Stimulated activated CD4-positive, alpha-beta T cell treated with anti-CD3 and anti-CD28 coated beads, Interleukin-4, amount 100 ng/mL, for 4 hours (primary cell): ENCODE results near the gene RASSF9.

Source experiments
- DNase-seq, 2 experiments: peaks; one replicate each; pipeline ENCODE4 v3.0.0-alpha.2; 2020

Gene RASSF9

DNA sequence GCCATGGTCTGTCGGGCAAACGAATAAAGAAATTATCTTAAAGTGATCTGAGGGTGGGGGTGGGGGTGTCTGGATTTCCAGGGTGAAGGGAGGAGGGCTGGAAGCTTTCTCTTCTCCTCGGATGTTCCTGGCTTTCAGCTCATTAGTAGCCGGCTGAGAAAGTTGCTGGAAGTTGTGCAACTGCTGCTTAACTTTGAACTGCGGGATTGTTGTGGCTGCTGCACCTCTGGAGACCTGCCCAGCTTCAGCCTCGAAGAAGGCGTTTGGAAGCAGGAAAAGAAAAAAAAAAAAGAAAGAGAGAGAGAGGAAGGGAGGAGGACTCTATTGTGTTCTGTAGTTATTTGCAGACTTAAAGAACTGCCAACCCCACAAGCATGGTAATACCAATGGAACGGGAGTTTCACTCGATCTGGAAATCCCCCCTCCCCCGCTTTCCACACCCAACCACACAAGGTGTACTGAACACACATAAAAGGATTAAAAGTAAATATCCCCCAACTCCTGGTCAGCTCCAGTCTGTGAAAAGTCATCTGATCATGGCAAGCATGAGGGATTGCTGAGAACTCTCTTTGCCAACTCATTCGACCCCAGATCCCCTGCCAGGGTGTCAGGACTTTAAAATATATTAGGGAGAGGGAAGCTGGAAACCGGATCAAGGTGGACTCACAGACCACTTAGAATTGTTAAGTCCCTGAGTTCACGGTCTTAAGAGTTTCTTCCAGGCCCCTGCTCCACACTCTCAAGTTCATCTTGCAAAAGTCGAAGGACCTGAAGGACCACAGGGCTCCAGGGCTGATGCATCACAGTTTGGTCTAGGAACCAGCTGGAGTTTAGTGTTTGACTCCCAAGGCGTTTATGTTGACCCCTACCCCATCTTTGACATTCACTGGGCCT, at the start of gene RASSF9:
Gene RASSF9, minus strand, starts transcription at position 213 of the 894 bp plus-strand sequence. Its CDS starts 208 bp downstream, at position 5.
- DNase-seq, result no peak

GRCh38 chr12:85883763-85884162, 47.6 kb upstream of the RASSF9 start:
- DNase-seq, result no peak

DNA sequence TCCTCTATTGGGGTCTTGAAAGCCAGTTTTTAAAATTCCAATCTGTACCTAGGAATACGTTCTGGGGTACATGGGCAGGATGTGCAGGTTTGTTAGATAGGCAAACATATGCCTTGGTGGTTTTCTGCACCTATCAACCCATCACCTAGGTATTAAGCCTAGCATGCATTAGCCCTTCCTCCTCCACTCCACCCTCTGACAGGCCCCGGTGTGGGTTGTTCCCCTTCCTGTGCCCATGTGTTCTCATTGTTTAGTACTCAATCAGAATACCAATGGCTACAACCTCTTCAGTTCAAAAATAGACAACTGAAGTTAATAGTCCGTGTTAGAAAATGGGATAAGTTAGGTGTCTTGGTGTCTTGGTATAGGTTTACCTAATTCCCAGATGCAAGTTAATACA, 41.2 kb upstream of the RASSF9 start:
- DNase-seq, result no peak

- no peak for DNase-seq
These were observed 37.8 kb upstream of the RASSF9 start, which contains the start of gene NTS for GRCh38 chr12:85874031-85874461. NTS (plus strand) TSS chr12:85874295; CDS start chr12:85874404, 109 bp downstream.

- DNase-seq, result no peak
These were observed 36.4 kb upstream of the RASSF9 start for GRCh38 chr12:85872497-85873091.

GRCh38 chr12:85866986-85867776, 31.0 kb upstream of the RASSF9 start:
- DNase-seq, result no peak

DNA sequence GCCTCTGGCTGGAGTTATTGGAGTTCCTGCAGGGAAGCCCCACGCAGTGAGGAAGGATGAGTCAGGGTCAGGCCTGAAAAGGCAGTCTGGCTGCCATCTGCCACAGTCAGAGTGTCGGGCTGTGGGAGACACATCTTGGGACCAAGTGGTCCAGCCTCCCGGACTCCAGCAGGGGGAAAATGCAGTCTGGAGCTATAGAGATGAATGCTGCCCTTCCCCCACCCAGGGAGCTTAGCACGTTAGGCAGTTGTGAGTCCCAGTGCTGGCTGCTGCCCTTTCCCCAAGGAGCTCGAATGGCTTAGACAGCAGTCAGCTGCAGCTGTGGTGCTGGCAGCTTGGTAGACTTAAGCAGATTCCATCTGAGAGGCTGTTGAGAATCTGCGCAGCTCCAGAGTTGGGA, 29.7 kb upstream of the RASSF9 start:
- DNase-seq, result no peak

DNA sequence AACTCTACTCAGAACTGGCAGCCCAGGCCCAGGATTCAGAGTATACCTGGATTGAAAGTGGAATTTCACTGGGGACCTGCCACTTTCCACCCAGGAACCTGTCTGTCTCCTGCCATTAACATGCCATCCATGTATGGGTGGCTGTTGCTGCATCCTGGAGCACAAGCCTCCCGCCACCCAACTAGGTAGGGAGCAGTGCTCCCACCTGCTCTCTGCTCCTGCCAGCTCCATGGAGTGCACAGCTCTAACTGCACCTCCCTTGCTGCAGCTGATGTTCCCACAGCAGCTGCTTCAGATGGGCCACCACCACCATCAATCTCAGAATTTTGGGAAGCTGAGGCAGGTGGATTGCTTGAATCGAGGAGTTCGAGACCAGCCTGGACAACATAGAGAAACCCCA, 20.8 kb upstream of the RASSF9 start:
- DNase-seq, result no peak

DNA sequence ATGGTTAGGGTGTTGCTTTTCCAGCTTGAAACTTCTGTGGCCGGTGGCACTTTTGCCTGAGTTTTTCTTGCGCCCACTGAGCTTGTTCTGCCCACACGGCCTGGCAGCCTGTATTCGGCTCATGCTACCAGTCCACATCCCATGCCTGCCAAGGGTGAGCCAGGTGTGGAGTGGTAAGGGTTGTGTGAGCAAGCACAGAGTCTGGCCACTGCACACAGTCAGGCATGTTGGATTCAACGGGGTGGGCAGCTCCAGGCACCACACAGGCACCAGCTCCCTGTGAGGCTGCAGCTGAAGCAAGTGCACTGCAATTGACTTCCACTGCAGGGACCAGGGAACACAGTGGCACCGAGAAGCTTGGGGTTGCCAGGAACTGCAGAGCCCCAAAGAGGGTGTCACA, 19.1 kb upstream of the RASSF9 start:
- DNase-seq, result no peak

GRCh38 chr12:85849344-85849743, 13.1 kb upstream of the RASSF9 start:
- no peak for DNase-seq

- no peak for DNase-seq
These were observed 7.5 kb upstream of the RASSF9 start for GRCh38 chr12:85843606-85844310.

DNA sequence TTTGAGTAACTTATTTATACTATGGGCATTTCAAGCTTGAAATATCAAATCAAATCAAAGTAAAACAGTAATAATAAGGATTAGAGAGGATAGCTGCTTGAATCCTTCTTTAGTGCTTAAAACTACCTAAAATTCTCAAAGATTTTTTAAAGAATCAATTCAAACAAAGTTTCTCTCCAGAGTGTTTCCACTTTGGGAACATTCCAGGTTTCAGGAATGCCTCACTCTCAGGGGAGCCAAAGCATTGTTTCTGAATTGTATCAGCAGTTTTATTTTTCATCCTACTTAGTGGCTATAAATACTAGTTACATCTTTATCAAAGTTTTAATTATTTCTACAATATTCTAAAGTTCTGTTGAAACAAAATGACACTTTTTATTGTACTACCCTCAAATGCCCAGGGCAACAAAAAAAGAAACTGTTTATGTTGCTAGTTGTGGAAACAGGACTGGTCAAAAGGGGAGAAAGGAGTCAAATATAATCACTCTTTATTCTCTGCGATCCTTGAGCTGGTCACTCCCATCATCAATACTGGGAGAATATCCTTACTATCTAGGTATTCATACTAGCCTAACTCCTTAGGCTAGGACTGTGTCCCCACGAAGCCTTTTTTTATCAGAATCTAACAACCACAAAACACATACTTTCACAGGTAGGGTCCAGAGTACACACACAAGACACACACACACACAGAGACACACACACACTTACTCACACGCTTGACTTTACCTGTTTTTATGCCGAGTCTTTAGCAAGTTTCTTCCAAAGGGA, 598 bp downstream of the RASSF9 start:
- no peak for DNase-seq

- no peak for DNase-seq
These were observed 1.8 kb downstream of the RASSF9 start for GRCh38 chr12:85834378-85834777.

- DNase-seq, result no peak
These were observed 2.6 kb downstream of the RASSF9 start for GRCh38 chr12:85833579-85833978.

DNA sequence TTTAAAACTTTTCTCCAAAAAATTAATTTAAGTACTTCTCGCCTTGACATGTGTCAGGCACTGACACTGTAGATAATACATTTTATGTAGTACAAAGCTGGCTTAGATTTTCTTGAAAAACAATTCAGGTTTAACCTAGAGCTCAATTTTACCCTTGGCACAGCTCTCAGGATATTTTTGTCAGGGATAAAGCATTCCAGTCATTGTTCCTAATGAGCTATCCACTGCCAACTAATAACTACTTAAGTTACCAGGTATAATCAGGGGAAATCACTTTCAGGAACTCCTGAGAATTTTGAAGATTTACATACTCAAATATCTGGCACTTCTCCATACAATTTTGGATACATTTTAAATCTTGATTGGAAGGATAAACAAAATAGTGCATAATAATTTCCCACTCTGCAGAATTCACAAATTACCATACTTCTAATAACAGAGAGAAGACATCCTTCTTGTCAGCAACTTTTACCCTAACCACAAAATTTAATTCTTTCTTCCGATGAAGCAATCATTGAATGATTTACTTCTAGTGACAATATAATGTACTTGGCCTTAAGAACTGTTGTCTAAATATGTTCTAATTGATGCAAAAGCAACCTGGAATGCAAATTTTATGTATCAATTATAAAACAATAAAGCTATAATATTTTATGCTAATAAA, 4.8 kb downstream of the RASSF9 start:
- DNase-seq, result no peak

GRCh38 chr12:85829391-85829790, 6.8 kb downstream of the RASSF9 start:
- no peak for DNase-seq

- no peak for DNase-seq
These were observed 7.6 kb downstream of the RASSF9 start for GRCh38 chr12:85828576-85828975.

- DNase-seq, result no peak
These were observed 10.5 kb downstream of the RASSF9 start for GRCh38 chr12:85825746-85826145.

GRCh38 chr12:85823436-85824180, 12.6 kb downstream of the RASSF9 start:
- DNase-seq, result no peak

DNA sequence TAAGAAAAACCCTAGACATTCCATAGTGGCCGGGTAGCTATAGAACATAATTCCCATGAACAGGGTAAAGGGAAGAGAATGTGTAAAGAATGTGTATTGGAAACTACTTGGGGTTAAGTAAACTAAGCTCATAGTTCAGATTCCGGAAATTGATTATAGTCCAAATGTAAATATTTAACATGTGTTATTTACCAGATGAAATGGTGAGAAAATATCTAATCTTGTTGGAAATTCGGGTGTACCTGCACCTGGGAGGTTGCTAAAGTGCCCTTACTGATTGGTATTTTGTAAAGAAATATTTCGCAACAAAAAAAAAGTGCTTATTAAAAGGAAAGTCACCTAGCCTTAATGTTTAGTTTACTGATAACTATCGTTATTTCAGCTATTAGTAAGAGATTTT, 14.4 kb downstream of the RASSF9 start:
- DNase-seq, result no peak

GRCh38 chr12:85821206-85821605, 15.0 kb downstream of the RASSF9 start:
- no peak for DNase-seq
